ENCODE data around the gene SLC25A44.
"Not testable (repeated sequence)": the region's sequence is repeated elsewhere in the genome, so short reads cannot be mapped to it uniquely, and the experiment has no call there.

- not testable (repeated sequence) for TF ChIP-seq EP300, CTCF, POLR2AphosphoS5 (IDR thresholded peaks at IDR 0.05)
These were observed 12.4 kb upstream of the SLC25A44 start for GRCh38 chr1:156181391-156181924.

All from stomach (tissue), 4 donors.